Neutrophil (primary cell): ENCODE measurements around the gene MIF4GD.
A peak's percentile ranks its signal among the peaks of the same experiment; 100 is the strongest.

Source experiments
- H3K27ac ChIP-seq: fragments of 200-600 bp; sonication (generic); 2 replicates; pipeline ENCODE4 v1.5.1; 2016; ENCODE audit warnings: mild to moderate bottlenecking, moderate library complexity
- H3K27me3 ChIP-seq: fragments of 200-600 bp; sonication (generic); 2 replicates; pipeline ENCODE4 v1.6.0; 2016; ENCODE audit warnings: mild to moderate bottlenecking
- H3K36me3 ChIP-seq: fragments of 200-600 bp; sonication (generic); 2 replicates; pipeline ENCODE4 v1.5.1; 2017
- H3K4me1 ChIP-seq, 2 experiments: fragments of 200-600 bp in 1 of 2; sonication (generic) in 1 of 2; 1 replicate in 1 of 2; 2 replicates in 1 of 2; pipeline versions ENCODE4 v1.5.1 to v1.6.1; 2013 to 2016; ENCODE audit warnings: low read depth in 1 of 2, low read length in 1 of 2, mild to moderate bottlenecking in 1 of 2, moderate library complexity in 1 of 2; ENCODE audit not compliant: control insufficient read depth in 1 of 2, insufficient read depth in 1 of 2
- H3K4me3 ChIP-seq, 2 experiments: fragments of 200-600 bp in 1 of 2; sonication (generic) in 1 of 2; 1 replicate in 1 of 2; 2 replicates in 1 of 2; pipeline ENCODE4 v1.5.1; 2013 to 2016; ENCODE audit warnings: low read depth in 1 of 2, low read length in 1 of 2, mild to moderate bottlenecking in 1 of 2, moderate library complexity in 1 of 2
- H3K9me3 ChIP-seq: fragments of 200-600 bp; sonication (generic); 2 replicates; pipeline ENCODE4 v1.5.1; 2016
- TF ChIP-seq, protein P1 (sequence below): fragments of 200-600 bp; sonication (generic); IDR thresholded peaks from 2 replicates; pipeline ENCODE4 v1.5.1; 2016; ENCODE audit warnings: antibody characterized with exemption

Gene MIF4GD

DNA sequence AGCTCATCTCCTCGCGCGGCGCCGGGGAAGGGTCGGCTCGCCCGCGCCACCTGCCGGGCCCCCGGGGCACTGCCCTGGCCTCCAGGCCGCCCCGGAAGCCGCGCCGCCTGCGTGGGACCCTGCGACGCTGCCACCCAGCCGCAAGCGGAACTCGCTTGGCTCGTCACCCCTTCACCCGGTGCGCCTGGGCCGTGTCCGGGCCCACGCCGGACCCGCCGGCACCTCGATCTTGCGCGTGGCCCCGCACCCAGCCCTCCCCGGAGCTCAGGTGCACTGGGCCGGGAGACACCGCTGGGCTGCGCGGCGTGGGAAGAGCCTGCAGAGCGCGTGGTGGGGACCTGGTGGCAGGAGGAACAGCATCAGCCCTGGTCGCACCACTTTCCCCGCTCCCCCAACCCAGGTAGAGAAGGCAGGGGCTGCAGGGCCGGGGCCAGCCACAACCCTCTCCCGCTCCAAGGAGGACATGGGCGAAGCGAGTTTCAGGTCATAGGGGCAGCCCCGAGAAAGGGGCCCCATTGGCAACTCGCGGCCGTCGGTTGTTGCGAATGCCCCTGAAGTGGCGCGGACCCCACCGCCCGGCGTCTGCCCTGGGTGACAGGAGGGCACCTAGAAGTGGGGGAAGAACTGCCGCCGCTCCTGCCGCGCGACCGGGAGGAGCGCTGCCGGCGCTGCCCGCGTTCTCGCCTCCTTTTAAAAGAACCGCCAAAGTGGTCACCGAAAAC is 363 bp upstream of the MIF4GD start:
- TF ChIP-seq, protein P1, sequence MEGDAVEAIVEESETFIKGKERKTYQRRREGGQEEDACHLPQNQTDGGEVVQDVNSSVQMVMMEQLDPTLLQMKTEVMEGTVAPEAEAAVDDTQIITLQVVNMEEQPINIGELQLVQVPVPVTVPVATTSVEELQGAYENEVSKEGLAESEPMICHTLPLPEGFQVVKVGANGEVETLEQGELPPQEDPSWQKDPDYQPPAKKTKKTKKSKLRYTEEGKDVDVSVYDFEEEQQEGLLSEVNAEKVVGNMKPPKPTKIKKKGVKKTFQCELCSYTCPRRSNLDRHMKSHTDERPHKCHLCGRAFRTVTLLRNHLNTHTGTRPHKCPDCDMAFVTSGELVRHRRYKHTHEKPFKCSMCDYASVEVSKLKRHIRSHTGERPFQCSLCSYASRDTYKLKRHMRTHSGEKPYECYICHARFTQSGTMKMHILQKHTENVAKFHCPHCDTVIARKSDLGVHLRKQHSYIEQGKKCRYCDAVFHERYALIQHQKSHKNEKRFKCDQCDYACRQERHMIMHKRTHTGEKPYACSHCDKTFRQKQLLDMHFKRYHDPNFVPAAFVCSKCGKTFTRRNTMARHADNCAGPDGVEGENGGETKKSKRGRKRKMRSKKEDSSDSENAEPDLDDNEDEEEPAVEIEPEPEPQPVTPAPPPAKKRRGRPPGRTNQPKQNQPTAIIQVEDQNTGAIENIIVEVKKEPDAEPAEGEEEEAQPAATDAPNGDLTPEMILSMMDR, result peak; percentile 99
- H3K36me3 ChIP-seq, result no peaks in the 10 kb centered on the region
- H3K4me1 ChIP-seq, result peaks cover 50 to 63% of the 10 kb centered on the region in 2 experiments
- peak overlapping the region; percentile 88 to 93 for H3K4me3 ChIP-seq
- peak overlapping the region; percentile 87 for H3K27ac ChIP-seq
- no peaks in the 10 kb centered on the region for H3K9me3 ChIP-seq
- H3K27me3 ChIP-seq, result no peaks in the 10 kb centered on the region

DNA sequence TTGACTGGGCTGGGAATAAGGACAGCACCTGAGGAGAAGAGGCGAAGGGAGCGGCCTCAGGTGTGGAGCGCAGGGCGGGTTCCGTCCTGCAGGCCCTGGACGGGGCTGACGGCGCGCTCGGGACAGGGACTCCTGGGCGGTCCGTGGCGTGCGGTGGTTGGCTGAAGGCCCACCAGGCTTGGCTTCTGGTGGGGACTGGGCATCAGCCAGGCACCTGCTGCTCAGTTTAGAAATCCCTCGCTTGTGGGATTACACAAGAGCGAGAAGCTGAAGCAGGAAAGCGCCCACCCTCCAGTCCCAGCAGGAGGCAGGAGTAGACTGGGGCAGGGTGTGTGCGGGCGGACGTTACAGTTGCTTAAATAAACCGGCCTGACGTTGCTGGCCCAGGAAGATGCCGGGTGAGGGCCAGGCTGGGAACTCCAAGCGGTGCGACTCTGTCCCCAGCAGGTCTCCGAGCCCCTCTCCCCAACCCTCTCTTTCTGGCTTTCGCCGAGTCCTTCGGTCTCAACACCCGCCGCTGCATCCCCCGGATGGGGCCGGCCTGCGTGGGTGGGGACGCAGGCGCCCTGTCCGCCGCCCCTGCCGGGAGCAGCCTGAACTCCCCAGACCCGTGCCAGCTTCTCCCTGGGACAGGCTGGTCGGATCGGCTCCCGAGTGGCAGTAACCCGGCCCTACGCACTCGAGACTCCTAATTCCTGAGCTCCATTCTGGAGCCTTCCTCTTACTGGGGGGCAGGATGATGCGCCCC is 639 bp downstream of the MIF4GD start:
- no peaks in the 10 kb centered on the region for H3K36me3 ChIP-seq
- TF ChIP-seq, protein P1, result no peak
- no peaks in the 10 kb centered on the region for H3K27me3 ChIP-seq
- peak overlapping the region; percentile 87 for H3K27ac ChIP-seq
- H3K9me3 ChIP-seq, result no peaks in the 10 kb centered on the region
- H3K4me3 ChIP-seq, result peak overlapping the region; percentile 85 to 88
- H3K4me1 ChIP-seq, result peaks cover 60 to 73% of the 10 kb centered on the region in 2 experiments

DNA sequence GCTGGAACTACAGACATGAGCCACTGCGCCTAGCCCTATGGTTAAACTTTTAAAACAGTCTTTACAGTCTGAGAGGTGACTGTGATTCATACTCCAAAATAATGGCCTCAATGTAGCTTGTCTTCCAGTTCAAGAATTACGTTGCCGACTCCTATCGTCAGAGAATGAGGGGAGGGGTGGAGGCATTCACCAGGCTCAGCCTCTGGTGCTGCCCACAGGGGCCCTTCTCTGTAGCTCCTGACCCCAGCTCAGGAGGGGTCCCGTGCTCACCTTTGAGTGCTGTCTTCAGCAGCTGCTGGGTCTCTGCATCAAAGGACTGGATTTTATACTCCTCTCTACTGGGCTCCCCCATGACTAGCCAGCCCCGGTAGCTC is 1.2 kb downstream of the MIF4GD start:
- TF ChIP-seq, protein P1, result no peak
- H3K27me3 ChIP-seq, result no peaks in the 10 kb centered on the region
- peak overlapping the region; percentile 85 to 88 for H3K4me3 ChIP-seq
- peaks cover 62 to 77% of the 10 kb centered on the region in 2 experiments for H3K4me1 ChIP-seq
- no peaks in the 10 kb centered on the region for H3K36me3 ChIP-seq
- H3K9me3 ChIP-seq, result no peaks in the 10 kb centered on the region
- H3K27ac ChIP-seq, result peak overlapping the region; percentile 87

DNA sequence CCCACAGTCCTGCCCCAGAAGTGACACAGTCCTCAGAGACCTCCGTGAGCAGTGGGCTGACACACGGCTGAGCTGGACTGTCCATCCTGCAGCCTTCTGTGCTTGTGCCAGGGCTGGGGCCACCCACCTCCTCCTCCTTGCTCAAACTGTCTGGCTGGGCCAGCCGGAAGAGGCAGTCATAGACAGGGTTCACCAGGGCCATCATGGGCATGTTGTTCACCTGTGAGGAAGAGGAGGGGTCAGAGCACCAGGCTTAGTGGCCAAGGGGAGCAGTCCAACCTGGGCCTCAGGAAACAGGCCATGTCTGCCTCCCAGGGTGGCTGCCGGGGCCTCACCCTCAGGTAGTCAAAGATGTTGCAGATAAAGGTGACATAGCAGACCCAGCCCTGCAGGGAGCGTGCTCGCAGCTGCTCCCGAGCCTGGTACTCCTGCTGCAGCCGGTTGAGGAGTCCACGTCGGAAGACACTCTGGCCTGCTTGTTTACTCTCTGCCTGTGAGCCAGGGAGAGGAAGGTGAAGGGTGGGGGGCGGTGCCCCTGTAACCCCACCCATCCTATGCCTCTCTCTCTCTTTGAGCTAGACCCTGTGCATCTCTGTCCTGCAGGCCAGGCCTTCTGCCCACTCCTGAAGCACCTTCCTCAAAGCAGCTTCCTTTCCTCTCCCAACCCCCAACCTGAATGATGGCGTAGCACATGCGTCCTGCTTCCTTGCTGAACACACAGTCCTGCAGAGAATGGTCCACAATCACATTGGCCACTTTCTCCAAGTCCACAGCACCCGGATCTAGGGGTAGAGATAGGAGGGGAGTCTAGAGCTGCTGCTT is 3.4 kb downstream of the MIF4GD start:
- Histone ChIP-seq H3K4me3 (no peak overlapping the region), H3K4me1 (peaks cover 61 to 71% of the 10 kb centered on the region in 2 experiments), H3K36me3 (no peaks in the 10 kb centered on the region), H3K27ac (peak overlapping the region; percentile 75), H3K9me3 (no peaks in the 10 kb centered on the region), H3K27me3 (no peaks in the 10 kb centered on the region)
- TF ChIP-seq, protein P1, result no peak

DNA sequence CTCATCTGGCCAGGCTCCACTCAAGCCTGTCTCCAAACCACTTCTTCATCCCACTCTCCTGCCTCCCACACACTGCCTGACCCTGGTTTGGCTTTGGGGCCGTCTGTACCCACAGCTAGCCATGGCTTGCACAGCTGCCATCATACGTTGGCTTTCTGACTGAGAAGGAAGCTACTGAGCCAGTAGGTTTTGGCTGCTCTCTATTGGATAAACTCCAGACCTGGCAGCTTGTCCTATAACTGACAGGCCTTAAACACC is 3.9 kb downstream of the MIF4GD start:
- Histone ChIP-seq H3K27ac (peak overlapping the region; percentile 75), H3K4me3 (no peak overlapping the region), H3K27me3 (no peaks in the 10 kb centered on the region), H3K4me1 (peaks cover 61 to 71% of the 10 kb centered on the region in 2 experiments), H3K9me3 (no peaks in the 10 kb centered on the region), H3K36me3 (no peaks in the 10 kb centered on the region)
- TF ChIP-seq, protein P1, result no peak
